Lower leg skin (tissue), 4 donors: ENCODE measurements around the gene NOTCH3. TPM values are rescaled to one million over a fixed set of nuclear protein-coding genes. Genes with fewer than 3 reads are reported as not detected.

Experiments
- DNase-seq, 2 donors: peaks; one replicate each; pipeline ENCODE4 v3.0.0-alpha.2; 2019; ENCODE audit warnings: low spot score in 2 of 2
- H3K4me3 ChIP-seq: fragments of 200-600 bp; sonication (generic); 2 replicates; pipeline ENCODE4 v1.5.1; 2017; ENCODE audit warnings: mild to moderate bottlenecking, low read depth; ENCODE audit not compliant: poor library complexity, severe bottlenecking
- CTCF ChIP-seq, 3 donors: fragments of 450-650 bp; IDR thresholded peaks; one replicate each; pipeline ENCODE4 v1.5.1; 2016; ENCODE audit warnings: antibody characterized with exemption in 3 of 3, mild to moderate bottlenecking in 3 of 3, moderate library complexity in 2 of 3
- POLR2A ChIP-seq, 2 donors: fragments of 450-650 bp; IDR thresholded peaks; one replicate each; pipeline ENCODE4 v1.6.1; 2016 to 2017; ENCODE audit warnings: antibody characterized with exemption in 2 of 2, mild to moderate bottlenecking in 1 of 2, moderate library complexity in 1 of 2
- WGBS, 2 donors: methylation state at CpG; one replicate each; pipeline ENCODE4 v1.1.5; 2018; 5-methylcytosine and 5-hydroxymethylcytosine counted together
- intact Hi-C: fragments of 100-400 bp; cut with DNase I; formaldehyde crosslinking; loops from one replicate; pipeline ENCODE4 v1.15.0; 2023; ENCODE audit warnings: low total_unique reads
- total RNA-seq, 4 donors: library from RNA; depleted of rRNA; stranded (reverse); fragments of >200 nt; gene quantifications; one replicate each; pipeline ENCODE4 v1.1.0, GENCODE V29; 2016

The NOTCH3 gene
- total RNA-seq, 4 donors from 2014 or later: 215 to 332 (median 251) TPM

GRCh38 chr19:15201374-15202023 is 704 bp upstream of the NOTCH3 start:
- DNase-seq: no peak
- WGBS, 2 donors: 90% methylated on average over 18 of the region's 18 CpGs
- H3K4me3 ChIP-seq: no peak overlapping the region
- intact Hi-C loops: no loop called here
- TF ChIP-seq POLR2A (IDR thresholded peaks at IDR 0.05) (no peak), CTCF (IDR thresholded peaks at IDR 0.05) (no peak)

GRCh38 chr19:15199661-15200552 is 888 bp downstream of the NOTCH3 start:
- DNase-seq: no peak
- 6 to 7% methylated on average over 13 to 30 of the region's 82 CpGs for WGBS, 2 donors
- TF ChIP-seq CTCF (IDR thresholded peaks at IDR 0.05) (no peak), POLR2A (IDR thresholded peaks at IDR 0.05) (no peak)
- intact Hi-C loops: no loop called here
- H3K4me3 ChIP-seq: peak overlapping the region; percentile 50

- 52 to 56% methylated on average over 15 of the region's 15 CpGs for WGBS, 2 donors
These were observed 1.7 kb downstream of the NOTCH3 start for GRCh38 chr19:15198951-15199660.

GRCh38 chr19:15197942-15198341 is 2.9 kb downstream of the NOTCH3 start:
- TF ChIP-seq POLR2A (IDR thresholded peaks at IDR 0.05): no peak
- no peak for TF ChIP-seq CTCF (IDR thresholded peaks at IDR 0.05)
- H3K4me3 ChIP-seq: no peak overlapping the region
- WGBS, 2 donors: 7 to 9% methylated on average over 8 of the region's 8 CpGs
- intact Hi-C loops: no loop called here
- no peak for DNase-seq

More at GRCh38 chr19:15198951-15199660, 1.7 kb downstream of the NOTCH3 start:
- intact Hi-C loops: no loop called here
- H3K4me3 ChIP-seq: no peak overlapping the region
- TF ChIP-seq CTCF (IDR thresholded peaks at IDR 0.05) (no peak), POLR2A (IDR thresholded peaks at IDR 0.05) (no peak)
- DNase-seq: no peak

GRCh38 chr19:15197275-15197941 is 3.4 kb downstream of the NOTCH3 start:
- DNase-seq: no peak
- no peak overlapping the region for H3K4me3 ChIP-seq
- intact Hi-C loops: no loop called here
- TF ChIP-seq POLR2A (IDR thresholded peaks at IDR 0.05) (no peak), CTCF (IDR thresholded peaks at IDR 0.05) (no peak)
- 7% methylated on average over 7 to 12 of the region's 14 CpGs for WGBS, 2 donors
